Measurements from ENCODE around the gene HOXD12.

DNA sequence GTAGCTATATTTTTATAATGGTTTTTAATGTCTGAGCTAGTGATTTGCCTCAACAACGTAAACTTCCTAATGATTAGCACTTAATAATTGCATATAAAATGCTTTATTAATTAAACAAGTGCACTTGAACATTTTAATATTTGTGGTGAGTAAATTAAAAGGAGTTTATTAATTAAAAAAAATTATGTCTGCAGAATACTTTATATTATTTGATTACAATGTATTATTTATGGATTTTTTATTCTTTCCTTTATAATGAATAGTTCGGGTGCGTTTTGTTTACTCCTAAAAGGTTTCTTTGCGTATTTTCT is 32.2 kb downstream of the HOXD12 start:
- TF ChIP-seq, protein P1, sequence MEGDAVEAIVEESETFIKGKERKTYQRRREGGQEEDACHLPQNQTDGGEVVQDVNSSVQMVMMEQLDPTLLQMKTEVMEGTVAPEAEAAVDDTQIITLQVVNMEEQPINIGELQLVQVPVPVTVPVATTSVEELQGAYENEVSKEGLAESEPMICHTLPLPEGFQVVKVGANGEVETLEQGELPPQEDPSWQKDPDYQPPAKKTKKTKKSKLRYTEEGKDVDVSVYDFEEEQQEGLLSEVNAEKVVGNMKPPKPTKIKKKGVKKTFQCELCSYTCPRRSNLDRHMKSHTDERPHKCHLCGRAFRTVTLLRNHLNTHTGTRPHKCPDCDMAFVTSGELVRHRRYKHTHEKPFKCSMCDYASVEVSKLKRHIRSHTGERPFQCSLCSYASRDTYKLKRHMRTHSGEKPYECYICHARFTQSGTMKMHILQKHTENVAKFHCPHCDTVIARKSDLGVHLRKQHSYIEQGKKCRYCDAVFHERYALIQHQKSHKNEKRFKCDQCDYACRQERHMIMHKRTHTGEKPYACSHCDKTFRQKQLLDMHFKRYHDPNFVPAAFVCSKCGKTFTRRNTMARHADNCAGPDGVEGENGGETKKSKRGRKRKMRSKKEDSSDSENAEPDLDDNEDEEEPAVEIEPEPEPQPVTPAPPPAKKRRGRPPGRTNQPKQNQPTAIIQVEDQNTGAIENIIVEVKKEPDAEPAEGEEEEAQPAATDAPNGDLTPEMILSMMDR (conservative IDR thresholded peaks at IDR 0.05; ENCODE audit: low read depth in 2 of 2): no peak
- TF ChIP-seq JUNB (IDR thresholded peaks at IDR 0.05; ENCODE audit: unreplicated experiment) (no peak), POLR2AphosphoS5 (IDR thresholded peaks at IDR 0.05; ENCODE audit: low read depth) (no peak), EZH2 (IDR thresholded peaks at IDR 0.05; ENCODE audit: low read depth, unreplicated experiment) (no peak), CREB1 (CRISPR knock-in tag; IDR thresholded peaks at IDR 0.05; ENCODE audit: low read depth) (no peak), EZH2phosphoT487 (IDR thresholded peaks at IDR 0.05; ENCODE audit: unreplicated experiment) (no peak)
- TF ChIP-seq, protein P2, sequence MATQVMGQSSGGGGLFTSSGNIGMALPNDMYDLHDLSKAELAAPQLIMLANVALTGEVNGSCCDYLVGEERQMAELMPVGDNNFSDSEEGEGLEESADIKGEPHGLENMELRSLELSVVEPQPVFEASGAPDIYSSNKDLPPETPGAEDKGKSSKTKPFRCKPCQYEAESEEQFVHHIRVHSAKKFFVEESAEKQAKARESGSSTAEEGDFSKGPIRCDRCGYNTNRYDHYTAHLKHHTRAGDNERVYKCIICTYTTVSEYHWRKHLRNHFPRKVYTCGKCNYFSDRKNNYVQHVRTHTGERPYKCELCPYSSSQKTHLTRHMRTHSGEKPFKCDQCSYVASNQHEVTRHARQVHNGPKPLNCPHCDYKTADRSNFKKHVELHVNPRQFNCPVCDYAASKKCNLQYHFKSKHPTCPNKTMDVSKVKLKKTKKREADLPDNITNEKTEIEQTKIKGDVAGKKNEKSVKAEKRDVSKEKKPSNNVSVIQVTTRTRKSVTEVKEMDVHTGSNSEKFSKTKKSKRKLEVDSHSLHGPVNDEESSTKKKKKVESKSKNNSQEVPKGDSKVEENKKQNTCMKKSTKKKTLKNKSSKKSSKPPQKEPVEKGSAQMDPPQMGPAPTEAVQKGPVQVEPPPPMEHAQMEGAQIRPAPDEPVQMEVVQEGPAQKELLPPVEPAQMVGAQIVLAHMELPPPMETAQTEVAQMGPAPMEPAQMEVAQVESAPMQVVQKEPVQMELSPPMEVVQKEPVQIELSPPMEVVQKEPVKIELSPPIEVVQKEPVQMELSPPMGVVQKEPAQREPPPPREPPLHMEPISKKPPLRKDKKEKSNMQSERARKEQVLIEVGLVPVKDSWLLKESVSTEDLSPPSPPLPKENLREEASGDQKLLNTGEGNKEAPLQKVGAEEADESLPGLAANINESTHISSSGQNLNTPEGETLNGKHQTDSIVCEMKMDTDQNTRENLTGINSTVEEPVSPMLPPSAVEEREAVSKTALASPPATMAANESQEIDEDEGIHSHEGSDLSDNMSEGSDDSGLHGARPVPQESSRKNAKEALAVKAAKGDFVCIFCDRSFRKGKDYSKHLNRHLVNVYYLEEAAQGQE (IDR thresholded peaks at IDR 0.05; ENCODE audit: unreplicated experiment): no peak
- TF ChIP-seq, protein P3, sequence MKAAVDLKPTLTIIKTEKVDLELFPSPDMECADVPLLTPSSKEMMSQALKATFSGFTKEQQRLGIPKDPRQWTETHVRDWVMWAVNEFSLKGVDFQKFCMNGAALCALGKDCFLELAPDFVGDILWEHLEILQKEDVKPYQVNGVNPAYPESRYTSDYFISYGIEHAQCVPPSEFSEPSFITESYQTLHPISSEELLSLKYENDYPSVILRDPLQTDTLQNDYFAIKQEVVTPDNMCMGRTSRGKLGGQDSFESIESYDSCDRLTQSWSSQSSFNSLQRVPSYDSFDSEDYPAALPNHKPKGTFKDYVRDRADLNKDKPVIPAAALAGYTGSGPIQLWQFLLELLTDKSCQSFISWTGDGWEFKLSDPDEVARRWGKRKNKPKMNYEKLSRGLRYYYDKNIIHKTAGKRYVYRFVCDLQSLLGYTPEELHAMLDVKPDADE (IDR thresholded peaks at IDR 0.05): no peak
